SK-N-SH (cell line): Measurements from ENCODE around the gene EVI5. TPM values are rescaled to one million over a fixed set of nuclear protein-coding genes. Genes with fewer than 3 reads are reported as not detected.

Experiments used
- CTCF ChIA-PET: fragments of 300-600, 350-600 bp; formaldehyde crosslinking; extraction: SDS; loops from one replicate; lab custom pipeline; 2021; lab: Yijun Ruan, JAX
- POLR2A ChIA-PET: fragments of 350-600 bp; sonication (Branson Sonifier 250); formaldehyde crosslinking; extraction: SDS; loops from one replicate; lab custom pipeline; 2020; ENCODE audit warnings: antibody characterized with exemption, inconsistent platforms; lab: Yijun Ruan, JAX
- DNase-seq: peaks from one replicate; pipeline ENCODE4 v3.0.0; 2012
- H2AFZ ChIP-seq: fragments of 200-600 bp; sonication (generic); 2 replicates; pipeline ENCODE4 v1.8.1; 2016; ENCODE audit warnings: antibody characterized with exemption, mild to moderate bottlenecking, low read depth
- H3F3A ChIP-seq: fragments of 200-600 bp; sonication (generic); replicated peaks from 2 replicates; pipeline ENCODE3; 2016; ENCODE audit warnings: antibody characterized with exemption, mild to moderate bottlenecking; ENCODE audit not compliant: insufficient read depth
- H3K27ac ChIP-seq, 2 experiments: fragments of 200-500 bp in 1 of 2; fragments of 200-600 bp in 1 of 2; sonication (Bioruptor generic) in 1 of 2; sonication (generic), shearing (Covaris generic) in 1 of 2; 2 replicates each; pipeline versions ENCODE4 v1.5.1 to v1.6.1; 2014 to 2016; ENCODE audit warnings: low read depth in 2 of 2, inconsistent platforms in 1 of 2, low read length in 1 of 2, mild to moderate bottlenecking in 1 of 2, mixed read lengths in 1 of 2
- H3K27me3 ChIP-seq: fragments of 200-600 bp; sonication (generic), shearing (Covaris generic); 2 replicates; pipeline ENCODE4 v1.6.1; 2016; ENCODE audit warnings: mixed run types; ENCODE audit not compliant: insufficient read depth
- H3K36me3 ChIP-seq, 2 experiments: fragments of 200-500 bp in 1 of 2; fragments of 200-600 bp in 1 of 2; sonication (Bioruptor generic) in 1 of 2; sonication (generic) in 1 of 2; replicated peaks in 1 of 2; 2 replicates each; pipeline versions ENCODE3 to v1.5.1; 2014 to 2016; ENCODE audit warnings: low read length in 1 of 2, mild to moderate bottlenecking in 1 of 2; ENCODE audit not compliant: insufficient read depth in 2 of 2, control insufficient read depth in 1 of 2
- H3K4me1 ChIP-seq, 2 experiments: fragments of 200-500 bp in 1 of 2; fragments of 200-600 bp in 1 of 2; sonication (Bioruptor generic) in 1 of 2; sonication (generic), shearing (Covaris generic) in 1 of 2; 2 replicates each; pipeline versions ENCODE4 v1.5.1 to v1.6.1; 2014 to 2016; ENCODE audit warnings: low read depth in 1 of 2, low read length in 1 of 2, mixed run types in 1 of 2; ENCODE audit not compliant: insufficient read depth in 2 of 2, control insufficient read depth in 1 of 2
- H3K4me2 ChIP-seq: fragments of 200-600 bp; sonication (generic), shearing (Covaris generic); 2 replicates; pipeline ENCODE4 v1.6.1; 2017; ENCODE audit warnings: mixed run types
- H3K4me3 ChIP-seq, 2 experiments: fragments of 200-500 bp in 1 of 2; fragments of 200-600 bp in 1 of 2; sonication (Bioruptor generic) in 1 of 2; sonication (generic), shearing (Covaris generic) in 1 of 2; 2 replicates each; pipeline versions ENCODE4 v1.5.1 to v1.8.1; 2014 to 2016; ENCODE audit warnings: low read depth in 2 of 2, inconsistent platforms in 1 of 2, low read length in 1 of 2, mild to moderate bottlenecking in 1 of 2, mixed read lengths in 1 of 2, moderate library complexity in 1 of 2
- H3K79me2 ChIP-seq: fragments of 200-600 bp; sonication (generic); 2 replicates; pipeline ENCODE4 v1.8.1; 2017; ENCODE audit warnings: mild to moderate bottlenecking; ENCODE audit not compliant: insufficient read depth
- H3K9ac ChIP-seq: fragments of 200-600 bp; sonication (generic); 2 replicates; pipeline ENCODE4 v1.6.1; 2017; ENCODE audit warnings: mixed run types
- H3K9me2 ChIP-seq: fragments of 200-600 bp; sonication (generic); 2 replicates; pipeline ENCODE4 v1.6.1; 2017; ENCODE audit warnings: mixed run types
- H3K9me3 ChIP-seq: fragments of 200-600 bp; sonication (generic); 2 replicates; pipeline ENCODE4 v1.6.1; 2017; ENCODE audit warnings: mixed run types, mild to moderate bottlenecking, moderate library complexity
- H4K20me1 ChIP-seq: fragments of 200-600 bp; sonication (generic); 2 replicates; pipeline ENCODE4 v1.6.1; 2017; ENCODE audit warnings: mild to moderate bottlenecking, mixed run types; ENCODE audit not compliant: insufficient read depth
- CTCF ChIP-seq: fragments of 200-600 bp; sonication (generic); IDR thresholded peaks from 2 replicates; pipeline ENCODE4 v1.6.1; 2017; ENCODE audit warnings: antibody characterized with exemption, mild to moderate bottlenecking, moderate library complexity
- EP300 ChIP-seq, 2 experiments: IDR thresholded peaks; 2 replicates each; pipeline versions ENCODE4 v1.4.0 to v1.6.1; 2012; ENCODE audit warnings: borderline replicate concordance in 1 of 2, low read depth in 1 of 2, low read length in 1 of 2
- FOSL2 ChIP-seq: IDR thresholded peaks from 2 replicates; pipeline ENCODE4 v1.4.0; 2012; ENCODE audit warnings: low read depth, mild to moderate bottlenecking, moderate library complexity, borderline replicate concordance
- FOXJ3 ChIP-seq: sonication (generic); formaldehyde crosslinking; IDR thresholded peaks from 2 replicates; pipeline ENCODE4 v1.5.1; 2020; ENCODE audit warnings: mild to moderate bottlenecking, missing genetic modification reagents
- GABPA ChIP-seq: IDR thresholded peaks from 2 replicates; pipeline ENCODE4 v1.4.0; 2012; ENCODE audit warnings: low read depth, mild to moderate bottlenecking
- GATA2 ChIP-seq: sonication (generic); formaldehyde crosslinking; IDR thresholded peaks from 2 replicates; pipeline ENCODE4 v1.5.0; 2020; ENCODE audit warnings: mild to moderate bottlenecking, missing genetic modification reagents
- JUND ChIP-seq: IDR thresholded peaks from 2 replicates; pipeline ENCODE4 v1.4.0; 2012
- MAX ChIP-seq: IDR thresholded peaks from 2 replicates; pipeline ENCODE4 v1.4.0; 2012; ENCODE audit warnings: low read depth
- NFIC ChIP-seq: IDR thresholded peaks from 2 replicates; pipeline ENCODE4 v1.4.0; 2012; ENCODE audit warnings: borderline replicate concordance
- POLR2AphosphoS5 ChIP-seq: IDR thresholded peaks from 2 replicates; pipeline ENCODE4 v1.6.1; 2012; ENCODE audit warnings: low read depth, low read length
- RAD21 ChIP-seq: IDR thresholded peaks from 2 replicates; pipeline ENCODE4 v1.6.1; 2012; ENCODE audit warnings: mild to moderate bottlenecking, low read length
- TCF12 ChIP-seq: IDR thresholded peaks from 2 replicates; pipeline ENCODE4 v1.4.0; 2012
- TEAD4 ChIP-seq: IDR thresholded peaks from 2 replicates; pipeline ENCODE4 v1.4.0; 2012; ENCODE audit warnings: mild to moderate bottlenecking, borderline replicate concordance; ENCODE audit not compliant: insufficient read depth
- USF2 ChIP-seq: fragments of 150-350 bp; IDR thresholded peaks from 2 replicates; pipeline ENCODE4 v1.6.1; 2017; ENCODE audit warnings: antibody characterized with exemption, low read length, low read depth, borderline replicate concordance
- WGBS: methylation state at CpG from one replicate; pipeline ENCODE4 v1.1.6; 2017; ENCODE audit warnings: low lambda C conversion rate; 5-methylcytosine and 5-hydroxymethylcytosine counted together
- polyA plus RNA-seq, 3 experiments: library from polyadenylated mRNA; depleted of rRNA; stranded (reverse); fragments of >200 nt; gene quantifications; 2 replicates each; pipeline ENCODE4 v1.2.3, GENCODE V29; 2012
- TF ChIP-seq, protein P1 (sequence below): IDR thresholded peaks from 2 replicates; pipeline ENCODE4 v1.4.0; 2012; ENCODE audit warnings: low read depth, borderline replicate concordance
- TF ChIP-seq, protein P2 (sequence below): IDR thresholded peaks from 2 replicates; pipeline ENCODE4; 2012
- TF ChIP-seq, protein P3 (sequence below): IDR thresholded peaks from 2 replicates; pipeline ENCODE4 v1.4.0; 2012; ENCODE audit warnings: low read depth, borderline replicate concordance

Gene EVI5
- polyA plus RNA-seq, 1 of the 3 experiments (the other 2 are of a cell fraction), result 5.7 TPM

DNA sequence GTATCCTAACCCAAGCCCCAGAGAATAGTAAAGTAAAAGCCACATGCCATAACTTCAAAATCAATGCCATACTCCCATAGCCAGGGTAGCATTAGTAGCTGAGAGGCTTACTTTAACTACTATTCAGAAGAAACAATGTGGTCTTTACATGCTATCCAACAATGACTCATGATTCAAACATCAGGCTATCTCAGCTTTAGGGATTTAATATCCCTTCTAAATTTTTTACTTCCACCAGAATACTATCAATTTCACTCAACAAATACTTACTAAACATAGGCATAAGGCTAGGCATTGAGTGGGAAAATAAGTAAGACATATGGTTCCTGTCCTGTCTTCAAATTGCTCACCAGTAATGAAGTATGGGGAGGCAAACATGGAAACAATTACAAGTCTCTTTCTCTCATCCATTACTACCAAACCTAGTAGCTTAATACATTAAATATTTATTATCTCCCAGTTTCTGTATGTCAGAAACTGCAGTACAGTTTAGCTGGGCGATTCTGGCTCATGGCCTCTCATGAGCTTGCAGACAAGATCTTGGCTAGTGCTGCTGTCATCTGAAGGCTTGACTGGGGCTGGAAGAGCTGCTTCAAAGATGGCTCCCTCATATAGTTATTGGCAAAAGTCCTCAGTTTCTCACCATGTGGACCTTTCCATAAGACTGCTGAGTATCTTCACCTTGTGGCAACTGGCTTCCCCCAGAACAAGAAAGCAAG lies 30.7 kb downstream of the EVI5 start:
- DNase-seq, result no peak
- peaks cover 11% of the 10 kb centered on the region; the same call in 1 of the 2 replicates for H4K20me1 ChIP-seq
- no peak overlapping the region; a peak in 1 of 4 replicates for H3K4me3 ChIP-seq
- H2AFZ ChIP-seq, result no peak overlapping the region
- no peak overlapping the region for H3K9ac ChIP-seq
- TF ChIP-seq RAD21, result no peak
- no peak for TF ChIP-seq USF2
- 0 out of 2 replicates have a peak, but pooled peaks have one; percentile 12 for TF ChIP-seq NFIC
- TF ChIP-seq, protein P1, sequence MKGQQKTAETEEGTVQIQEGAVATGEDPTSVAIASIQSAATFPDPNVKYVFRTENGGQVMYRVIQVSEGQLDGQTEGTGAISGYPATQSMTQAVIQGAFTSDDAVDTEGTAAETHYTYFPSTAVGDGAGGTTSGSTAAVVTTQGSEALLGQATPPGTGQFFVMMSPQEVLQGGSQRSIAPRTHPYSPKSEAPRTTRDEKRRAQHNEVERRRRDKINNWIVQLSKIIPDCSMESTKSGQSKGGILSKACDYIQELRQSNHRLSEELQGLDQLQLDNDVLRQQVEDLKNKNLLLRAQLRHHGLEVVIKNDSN, result no peak
- TF ChIP-seq JUND, result peak; percentile 76
- TF ChIP-seq GABPA, result no peak
- peak; percentile 53; the same call in 1 of the 2 replicates for TF ChIP-seq TCF12
- TF ChIP-seq GATA2 (CRISPR knock-in tag), result no peak
- TF ChIP-seq, protein P2, sequence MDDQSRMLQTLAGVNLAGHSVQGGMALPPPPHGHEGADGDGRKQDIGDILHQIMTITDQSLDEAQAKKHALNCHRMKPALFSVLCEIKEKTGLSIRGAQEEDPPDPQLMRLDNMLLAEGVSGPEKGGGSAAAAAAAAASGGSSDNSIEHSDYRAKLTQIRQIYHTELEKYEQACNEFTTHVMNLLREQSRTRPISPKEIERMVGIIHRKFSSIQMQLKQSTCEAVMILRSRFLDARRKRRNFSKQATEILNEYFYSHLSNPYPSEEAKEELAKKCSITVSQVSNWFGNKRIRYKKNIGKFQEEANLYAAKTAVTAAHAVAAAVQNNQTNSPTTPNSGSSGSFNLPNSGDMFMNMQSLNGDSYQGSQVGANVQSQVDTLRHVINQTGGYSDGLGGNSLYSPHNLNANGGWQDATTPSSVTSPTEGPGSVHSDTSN, result 0 out of 2 replicates have a peak, but pooled peaks have one; percentile 1
- no peak for TF ChIP-seq CTCF
- peak; percentile 74; the same call in 1 of the 2 replicates for TF ChIP-seq FOSL2
- peak in 1 of 2 experiments; percentile 22; a peak in 1 of 4 replicates for TF ChIP-seq EP300 (IDR thresholded peaks at IDR 0.05; ENCODE audit: borderline replicate concordance in 1 of 2, low read depth in 1 of 2, low read length in 1 of 2)
- TF ChIP-seq FOXJ3 (CRISPR knock-in tag), result no peak
- peak; percentile 70 for TF ChIP-seq MAX
- TF ChIP-seq POLR2AphosphoS5, result no peak
- TF ChIP-seq, protein P3, sequence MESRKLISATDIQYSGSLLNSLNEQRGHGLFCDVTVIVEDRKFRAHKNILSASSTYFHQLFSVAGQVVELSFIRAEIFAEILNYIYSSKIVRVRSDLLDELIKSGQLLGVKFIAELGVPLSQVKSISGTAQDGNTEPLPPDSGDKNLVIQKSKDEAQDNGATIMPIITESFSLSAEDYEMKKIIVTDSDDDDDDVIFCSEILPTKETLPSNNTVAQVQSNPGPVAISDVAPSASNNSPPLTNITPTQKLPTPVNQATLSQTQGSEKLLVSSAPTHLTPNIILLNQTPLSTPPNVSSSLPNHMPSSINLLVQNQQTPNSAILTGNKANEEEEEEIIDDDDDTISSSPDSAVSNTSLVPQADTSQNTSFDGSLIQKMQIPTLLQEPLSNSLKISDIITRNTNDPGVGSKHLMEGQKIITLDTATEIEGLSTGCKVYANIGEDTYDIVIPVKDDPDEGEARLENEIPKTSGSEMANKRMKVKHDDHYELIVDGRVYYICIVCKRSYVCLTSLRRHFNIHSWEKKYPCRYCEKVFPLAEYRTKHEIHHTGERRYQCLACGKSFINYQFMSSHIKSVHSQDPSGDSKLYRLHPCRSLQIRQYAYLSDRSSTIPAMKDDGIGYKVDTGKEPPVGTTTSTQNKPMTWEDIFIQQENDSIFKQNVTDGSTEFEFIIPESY, result no peak
- TF ChIP-seq TEAD4, result 0 out of 2 replicates have a peak, but pooled peaks have one; percentile 25
- POLR2A ChIA-PET, result no interaction called here
- peaks cover 28% of the 10 kb centered on the region for H3F3A ChIP-seq
- peak overlapping the region; percentile 23; the same call in 1 of the 2 replicates for H3K4me2 ChIP-seq
- 89% methylated on average over 1 of the region's 1 CpG for WGBS
- peaks cover 63% of the 10 kb centered on the region for H3K79me2 ChIP-seq
- peak overlapping the region in 1 of 2 experiments; percentile 54; a peak in 2 of 4 replicates for H3K27ac ChIP-seq
- H3K9me3 ChIP-seq, result no peaks in the 10 kb centered on the region
- no peaks in the 10 kb centered on the region for H3K27me3 ChIP-seq
- H3K9me2 ChIP-seq, result no peaks in the 10 kb centered on the region
- peaks cover 0 to 11% of the 10 kb centered on the region in 2 experiments; a peak in 3 of 4 replicates for H3K4me1 ChIP-seq
- CTCF ChIA-PET, result interaction anchor here (1.1 to 1.6 kb wide), 3 partner anchors 9 to 78 kb away, joined by 3 to 5 read pairs (median 3); partner anchors contain the start of gene RPL5
- H3K36me3 ChIP-seq, result no peaks in the 10 kb centered on the region
